GM18498 (cell line): ENCODE data around the gene ANKRD13A.
A peak's percentile ranks its signal among the peaks of the same experiment; 100 is the strongest.
"Not testable (repeated sequence)": the region's sequence is repeated elsewhere in the genome, so short reads cannot be mapped to it uniquely, and the experiment has no call there.

ENCODE experiments used
- ATAC-seq: cut with Tn5 transposase; IDR thresholded peaks from one replicate; pipeline ENCODE4 v1.9.1; 2021; ENCODE audit warnings: mild to moderate bottlenecking, moderate library complexity; ENCODE audit not compliant: unreplicated experiment

The ANKRD13A gene

DNA sequence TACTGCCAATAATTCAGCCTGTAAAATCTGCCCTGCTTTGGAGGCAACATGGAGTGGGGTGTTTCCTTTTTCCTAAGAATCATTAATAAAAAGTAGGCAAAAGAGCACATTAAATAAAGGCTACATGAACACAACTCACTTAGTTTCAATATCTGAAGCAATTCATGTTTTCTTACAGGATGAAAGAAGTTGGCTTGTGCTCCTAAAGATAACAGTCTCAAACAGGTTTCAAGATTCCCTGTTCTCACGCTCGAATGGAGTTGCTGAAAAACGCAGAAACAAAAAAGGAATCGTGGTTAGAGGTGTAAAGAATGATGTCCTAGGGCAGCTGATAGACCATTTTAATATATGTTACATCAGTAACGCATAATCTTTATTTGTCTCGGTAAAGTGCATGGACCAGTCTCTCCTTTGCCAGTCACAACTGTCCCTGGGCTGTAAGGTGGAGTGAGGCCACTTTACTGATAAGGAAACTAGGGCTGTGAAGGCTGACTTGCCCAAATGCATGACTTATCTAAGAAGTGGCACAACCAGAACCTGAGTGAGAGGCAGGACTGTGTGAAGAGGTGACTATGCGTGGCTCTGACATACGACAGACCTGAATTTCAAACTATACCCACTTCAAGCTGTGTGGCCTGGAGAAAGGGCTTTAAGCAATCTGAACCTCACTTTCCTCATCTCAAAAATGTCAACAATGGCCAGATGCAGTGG is 15.6 kb upstream of the ANKRD13A start:
- no peak for ATAC-seq

DNA sequence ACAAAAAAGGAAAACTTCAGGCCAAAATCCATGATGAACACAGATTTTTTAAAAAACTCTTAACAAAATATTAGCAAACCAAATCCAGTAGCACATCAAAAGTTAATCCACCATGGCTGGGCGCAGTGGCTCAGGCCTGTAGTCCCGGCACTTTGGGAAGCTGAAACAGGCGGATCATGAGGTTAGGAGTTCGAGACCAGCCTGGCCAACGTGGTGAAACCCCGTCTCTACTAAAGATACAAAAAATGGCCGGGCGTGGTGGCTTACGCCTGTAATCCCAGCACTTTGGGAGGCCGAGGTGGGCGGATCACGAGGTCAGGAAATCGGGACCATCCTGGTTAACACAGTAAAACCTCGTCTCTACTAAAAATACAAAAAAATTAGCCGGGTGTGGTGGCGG is 13.0 kb upstream of the ANKRD13A start:
- ATAC-seq, result not testable (repeated sequence)

DNA sequence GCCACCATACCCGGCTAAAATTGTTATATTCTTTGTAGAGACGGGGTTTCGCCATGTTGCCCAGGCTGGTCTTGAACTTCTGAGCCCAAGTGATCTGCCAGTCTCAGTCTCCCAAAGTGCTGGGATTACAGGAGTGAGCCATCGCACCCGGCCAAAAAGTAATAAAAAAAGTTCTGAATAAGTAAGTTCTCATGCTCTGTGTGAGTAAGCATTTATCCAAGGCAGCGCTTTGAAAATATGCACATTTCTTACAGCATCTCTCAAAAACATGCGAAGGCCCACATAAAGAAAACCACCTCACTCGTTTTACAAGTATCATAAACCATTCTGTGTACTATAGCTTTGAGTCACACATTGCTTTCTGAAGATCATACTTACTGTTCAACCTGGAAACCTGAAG is 11.6 kb upstream of the ANKRD13A start:
- ATAC-seq, result no peak

DNA sequence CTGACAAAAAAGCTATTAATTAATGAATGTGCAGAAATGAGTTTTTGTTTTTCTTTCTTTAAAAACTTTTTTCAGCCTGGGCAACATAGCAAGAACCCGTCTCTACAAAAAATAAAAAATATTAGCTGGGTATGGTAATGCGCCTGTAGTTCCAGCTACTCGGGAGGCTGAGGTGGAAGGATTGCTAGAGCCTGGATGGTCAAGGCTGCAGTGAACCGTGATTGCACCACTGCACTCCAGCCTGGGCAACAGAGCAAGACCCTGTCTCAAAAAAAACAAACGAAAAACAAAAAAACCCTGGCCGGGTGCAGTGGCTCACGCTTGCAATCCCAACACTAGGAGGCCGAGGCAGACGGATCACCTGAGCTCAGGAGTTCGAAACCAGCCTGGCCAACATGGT is 11.0 kb upstream of the ANKRD13A start:
- no peak for ATAC-seq

DNA sequence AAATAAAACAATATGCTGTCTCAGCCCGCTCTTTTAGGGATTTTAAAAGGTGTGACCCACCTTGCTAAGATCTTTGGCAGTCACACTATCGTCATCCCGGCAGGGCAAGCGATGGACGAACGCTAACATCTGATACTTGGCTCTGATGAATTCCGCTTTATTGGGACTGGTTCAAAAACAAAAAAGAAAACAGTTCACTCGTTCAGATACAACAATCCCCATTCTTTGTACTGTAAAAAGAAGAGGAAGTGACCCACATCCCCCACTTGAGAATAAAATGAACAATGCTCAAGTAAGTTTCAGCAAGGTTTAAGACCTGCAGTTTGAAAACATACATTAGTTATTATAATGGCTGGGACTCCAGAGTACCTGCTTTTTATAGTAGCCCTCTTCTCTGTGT is 10.3 kb upstream of the ANKRD13A start:
- ATAC-seq, result no peak

DNA sequence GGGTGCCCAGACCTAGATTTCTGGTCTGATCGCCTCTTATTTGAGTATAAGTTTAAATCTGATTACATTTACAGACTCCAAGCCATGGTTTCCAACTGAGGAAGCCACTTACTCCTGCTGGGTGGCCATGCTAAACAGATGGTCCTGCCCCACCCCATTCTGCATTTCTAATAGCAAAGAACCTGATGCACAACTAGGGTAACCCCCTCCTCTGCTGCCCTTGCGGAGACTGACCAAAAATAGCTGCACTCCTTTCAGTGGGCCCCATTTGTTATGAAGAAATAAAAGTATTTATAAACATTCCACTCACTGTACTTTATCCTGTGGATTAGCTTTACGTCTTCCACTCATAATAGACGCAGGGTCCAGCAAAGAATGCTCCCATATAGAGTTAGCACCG is 9.8 kb upstream of the ANKRD13A start:
- no peak for ATAC-seq

DNA sequence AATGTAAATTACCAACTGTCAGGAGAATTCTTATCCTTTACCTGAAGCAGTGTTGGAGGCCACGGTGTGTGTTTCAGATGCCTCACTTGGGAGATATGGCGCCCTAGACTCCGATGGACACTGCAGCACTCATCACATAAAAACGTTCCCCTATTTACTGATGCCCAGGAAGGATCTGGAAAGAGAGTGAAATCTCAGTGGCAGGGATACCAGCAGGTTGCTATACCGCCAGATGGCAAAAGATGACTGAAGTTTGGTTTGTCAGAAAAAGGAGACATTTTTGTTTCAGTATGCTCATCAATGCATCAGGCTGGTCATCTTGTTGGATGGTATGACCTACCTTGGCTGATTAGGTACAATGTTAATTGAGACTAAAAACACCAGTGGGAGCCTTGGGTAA is 7.6 kb upstream of the ANKRD13A start:
- ATAC-seq, result no peak

DNA sequence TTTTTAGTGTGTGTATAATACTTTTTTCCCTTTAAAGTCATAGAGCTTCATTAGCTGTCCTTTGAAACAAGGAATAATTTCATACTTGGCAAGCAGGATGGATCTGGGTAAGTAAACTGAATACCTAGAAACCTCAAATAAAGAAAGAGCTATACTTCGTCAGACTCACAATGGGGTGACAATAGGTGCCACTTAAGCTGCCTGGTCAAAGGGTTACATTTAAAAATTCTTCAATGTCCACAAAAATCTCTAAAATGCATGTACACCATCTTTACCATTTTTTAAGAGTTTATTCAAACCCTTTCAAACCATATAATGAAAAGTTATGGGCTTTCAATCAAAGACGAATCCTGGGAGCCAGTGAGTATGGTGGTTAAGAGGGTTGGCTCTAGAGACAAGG is 6.1 kb upstream of the ANKRD13A start:
- no peak for ATAC-seq

DNA sequence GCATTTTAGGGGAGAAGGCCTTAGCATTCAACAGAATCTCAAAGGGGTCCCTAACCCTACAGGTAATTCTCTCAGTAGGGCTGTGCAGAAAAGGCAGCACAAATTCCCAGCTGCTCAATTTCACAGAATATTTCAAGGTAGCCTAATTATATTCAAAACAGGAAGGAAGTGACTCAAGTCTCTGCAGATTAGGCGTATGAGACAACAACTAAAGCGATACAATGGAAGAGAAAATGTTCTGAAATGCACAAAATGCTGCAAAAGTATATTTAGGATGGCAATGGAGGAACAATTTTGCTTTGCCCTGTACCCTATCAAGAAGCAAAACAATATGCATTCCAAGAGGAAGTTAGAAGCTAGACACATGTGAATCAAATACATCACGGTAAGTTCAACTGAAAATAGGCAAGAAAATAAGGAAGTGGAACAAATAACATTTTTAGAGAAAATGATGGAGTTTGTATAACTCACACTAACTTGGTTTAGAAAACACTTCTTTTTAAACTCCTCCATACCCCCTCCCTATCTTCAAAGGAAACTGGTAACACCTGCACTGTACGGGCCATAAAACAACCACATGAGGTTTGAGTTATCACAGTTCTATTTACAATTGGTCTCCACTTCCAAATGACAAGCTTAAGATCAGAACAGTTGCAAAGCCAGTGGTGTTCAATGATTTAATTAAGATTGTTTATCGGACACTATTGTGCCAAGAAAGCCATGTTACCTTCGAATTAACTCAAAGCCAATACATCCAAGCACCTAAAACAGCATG is 4.6 kb upstream of the ANKRD13A start:
- ATAC-seq, result no peak

DNA sequence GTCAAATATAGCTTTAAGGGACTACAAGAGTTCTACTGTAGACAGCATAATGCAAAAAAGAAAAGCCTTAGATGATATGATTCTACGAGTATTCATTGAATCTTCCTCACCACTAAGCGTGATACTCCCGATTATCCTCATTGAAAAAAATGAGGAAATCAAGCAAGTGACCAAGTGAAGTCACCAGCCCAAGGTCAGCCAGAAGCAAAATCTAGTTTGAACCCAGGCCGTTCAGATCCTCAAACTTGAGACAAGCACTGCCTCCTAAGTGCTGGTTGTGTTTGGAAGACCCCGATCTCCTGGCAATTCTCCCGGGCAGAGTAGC is 3.9 kb upstream of the ANKRD13A start:
- no peak for ATAC-seq

DNA sequence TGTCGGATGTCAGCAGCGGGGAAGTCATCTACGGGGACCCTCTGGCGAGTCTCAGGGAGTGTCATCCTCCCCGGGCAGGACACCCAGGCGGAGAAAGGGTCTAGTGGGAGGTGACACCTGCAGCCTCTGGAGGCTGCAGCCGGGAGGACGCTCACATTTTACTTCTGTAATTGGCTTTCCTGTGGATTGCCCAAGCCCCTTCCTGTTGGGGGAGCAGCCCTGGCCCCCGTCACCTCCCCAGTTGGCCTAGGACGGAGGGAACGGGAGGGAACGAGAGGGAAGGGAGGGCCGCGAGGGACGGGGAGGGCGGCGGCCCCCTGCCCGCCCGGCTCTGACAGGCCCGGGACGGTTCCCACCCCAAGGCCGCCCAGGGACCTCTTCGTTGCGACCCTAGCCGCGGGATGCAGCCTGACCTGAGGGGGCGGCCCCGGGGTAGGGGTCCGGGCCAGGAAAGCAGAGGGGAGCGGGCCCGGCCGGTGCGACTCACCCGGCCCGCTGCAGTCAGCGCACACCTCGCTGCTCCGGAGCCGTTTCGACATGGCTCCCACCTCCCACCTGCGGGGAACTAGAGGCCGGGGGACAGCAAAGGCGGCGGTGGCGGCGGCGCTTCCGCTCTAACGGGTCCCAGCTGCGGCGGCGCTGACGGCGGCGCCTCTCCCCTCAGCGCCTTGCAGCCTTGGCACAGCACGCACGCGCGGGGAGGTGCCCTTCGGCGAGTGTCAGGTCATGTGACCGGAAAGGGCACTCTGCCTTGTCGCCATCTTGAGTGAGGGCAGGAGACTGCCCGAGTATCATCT is 3.3 kb upstream of the ANKRD13A start, which contains the start of gene GIT2:
TSS of gene GIT2 (minus strand) at position 683 of the 797 bp plus-strand sequence. CDS start at position 539, 144 bp downstream.
- ATAC-seq, result peak; percentile 71

DNA sequence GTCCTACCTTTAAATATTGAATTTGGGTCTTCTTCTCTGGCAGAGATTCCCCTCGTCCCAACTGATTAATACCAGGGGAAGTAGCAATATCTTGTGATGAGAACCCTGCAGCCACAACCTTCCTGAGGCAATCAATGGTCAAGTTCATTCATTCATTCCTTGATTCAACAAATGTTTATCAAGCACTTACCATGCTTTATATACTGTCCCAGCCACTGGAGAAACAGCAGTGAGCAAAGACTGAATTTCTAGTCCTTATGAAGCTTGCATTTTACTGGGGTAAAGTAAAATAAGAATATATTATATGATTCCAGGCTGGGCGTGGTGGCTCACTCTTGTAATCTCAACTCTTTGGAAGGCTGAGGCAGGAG is 2.8 kb upstream of the ANKRD13A start:
- ATAC-seq, result no peak

DNA sequence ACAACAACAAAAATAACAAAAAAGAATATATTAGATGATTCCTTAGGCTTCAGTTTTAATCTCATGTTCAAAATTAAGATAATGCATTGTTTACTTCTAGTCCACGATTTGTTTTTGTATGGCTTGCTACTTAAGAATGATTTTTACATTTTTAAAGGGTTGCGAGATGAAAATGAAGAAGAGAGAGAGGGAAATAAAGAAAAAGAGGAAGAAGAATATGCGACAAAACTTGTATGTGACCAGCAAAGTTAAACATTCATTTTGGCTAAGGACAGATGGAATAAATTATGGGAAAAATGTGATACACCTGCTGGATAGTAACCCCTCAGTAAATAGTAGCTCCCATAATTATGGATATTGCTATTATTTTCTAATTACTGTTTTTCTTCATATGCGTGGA is 1.8 kb upstream of the ANKRD13A start:
- no peak for ATAC-seq

DNA sequence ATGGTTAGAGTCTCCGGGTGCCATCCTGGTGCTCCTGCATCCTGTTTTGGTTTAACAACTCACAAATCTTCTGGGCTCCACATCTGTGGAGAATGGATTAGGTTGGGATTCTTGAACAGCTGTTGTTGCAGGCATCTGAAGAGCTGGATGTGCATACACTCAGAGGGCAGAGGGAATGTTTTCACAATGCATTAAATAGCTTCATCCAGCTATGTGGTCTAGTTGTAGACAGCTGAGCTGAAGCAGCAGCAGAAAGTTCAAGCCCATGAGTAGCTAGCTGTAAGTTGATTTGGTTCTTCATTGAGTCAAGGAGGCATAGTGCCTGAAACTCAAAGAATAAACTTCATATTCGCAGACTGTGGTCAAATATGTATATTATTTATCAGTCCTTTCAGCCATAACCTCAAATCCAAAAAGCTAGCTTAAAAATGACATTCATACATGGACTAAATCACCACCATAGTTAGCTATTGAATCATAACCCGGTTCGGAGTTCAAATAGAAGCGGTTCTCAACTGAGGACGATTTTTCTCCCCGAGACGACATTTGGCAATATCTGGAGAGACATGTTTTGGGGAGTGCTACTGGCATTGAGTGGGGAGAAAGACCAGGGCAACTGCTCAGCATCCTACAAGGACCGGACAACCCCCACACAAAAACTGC is 858 bp upstream of the ANKRD13A start:
- ATAC-seq, result no peak

DNA sequence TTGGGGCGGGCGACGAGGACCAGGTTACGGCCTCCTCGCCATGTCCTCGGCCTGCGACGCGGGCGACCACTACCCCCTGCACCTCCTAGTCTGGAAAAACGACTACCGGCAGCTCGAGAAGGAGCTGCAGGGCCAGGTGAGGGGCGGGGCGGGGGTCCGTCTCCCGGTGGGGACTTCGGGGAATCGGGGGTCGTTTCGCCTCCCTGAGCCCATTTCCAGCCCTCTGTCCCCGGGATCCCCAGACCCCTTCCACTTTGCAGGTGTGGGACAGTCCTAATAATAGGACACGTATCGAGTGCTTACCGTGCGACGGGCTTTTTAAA is 380 bp downstream of the ANKRD13A start:
- ATAC-seq, result no peak

DNA sequence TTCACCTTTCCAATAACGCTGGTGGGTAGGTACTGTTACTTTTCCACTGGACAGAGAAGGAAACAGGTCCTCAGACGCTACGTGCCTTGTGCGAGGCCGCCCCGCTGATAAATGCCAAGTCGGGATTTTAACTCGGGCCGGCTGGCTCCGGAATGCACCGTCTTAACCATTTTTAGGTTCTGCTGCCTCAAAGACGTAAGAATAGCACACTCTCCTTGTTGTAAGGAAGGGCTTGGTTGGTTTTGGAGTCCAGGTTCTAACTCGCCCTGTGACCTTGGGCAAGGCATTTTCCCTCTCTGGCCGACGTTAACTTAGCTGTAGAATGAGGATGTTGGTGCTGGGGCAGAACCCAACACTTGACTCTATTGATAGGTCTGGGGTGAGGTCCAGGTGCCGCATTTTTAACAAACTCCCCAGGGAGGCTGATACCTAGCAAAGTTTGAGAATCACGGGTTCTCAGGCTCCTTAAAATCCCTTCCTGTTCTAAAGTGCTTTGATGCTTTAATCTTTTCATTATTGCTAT is 814 bp downstream of the ANKRD13A start:
- ATAC-seq, result no peak

DNA sequence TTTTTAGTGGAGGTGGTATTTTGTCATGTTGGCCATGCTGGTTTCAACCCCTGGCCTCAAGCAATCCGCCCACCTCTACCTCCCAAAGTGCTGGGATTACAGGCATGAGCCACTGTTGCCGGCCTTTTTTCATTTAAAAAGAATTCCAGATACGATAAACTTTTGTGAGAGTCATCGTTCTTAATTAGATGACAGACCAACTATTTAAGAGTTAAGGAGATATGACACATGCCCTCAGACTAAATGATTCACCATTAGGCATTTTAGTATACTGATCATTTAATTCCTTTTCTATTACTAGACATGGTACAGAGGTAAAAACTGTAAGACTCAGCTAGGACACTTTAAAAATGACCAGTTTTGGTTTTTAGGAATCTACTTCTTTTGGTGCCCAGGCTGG is 2.4 kb downstream of the ANKRD13A start:
- no peak for ATAC-seq

DNA sequence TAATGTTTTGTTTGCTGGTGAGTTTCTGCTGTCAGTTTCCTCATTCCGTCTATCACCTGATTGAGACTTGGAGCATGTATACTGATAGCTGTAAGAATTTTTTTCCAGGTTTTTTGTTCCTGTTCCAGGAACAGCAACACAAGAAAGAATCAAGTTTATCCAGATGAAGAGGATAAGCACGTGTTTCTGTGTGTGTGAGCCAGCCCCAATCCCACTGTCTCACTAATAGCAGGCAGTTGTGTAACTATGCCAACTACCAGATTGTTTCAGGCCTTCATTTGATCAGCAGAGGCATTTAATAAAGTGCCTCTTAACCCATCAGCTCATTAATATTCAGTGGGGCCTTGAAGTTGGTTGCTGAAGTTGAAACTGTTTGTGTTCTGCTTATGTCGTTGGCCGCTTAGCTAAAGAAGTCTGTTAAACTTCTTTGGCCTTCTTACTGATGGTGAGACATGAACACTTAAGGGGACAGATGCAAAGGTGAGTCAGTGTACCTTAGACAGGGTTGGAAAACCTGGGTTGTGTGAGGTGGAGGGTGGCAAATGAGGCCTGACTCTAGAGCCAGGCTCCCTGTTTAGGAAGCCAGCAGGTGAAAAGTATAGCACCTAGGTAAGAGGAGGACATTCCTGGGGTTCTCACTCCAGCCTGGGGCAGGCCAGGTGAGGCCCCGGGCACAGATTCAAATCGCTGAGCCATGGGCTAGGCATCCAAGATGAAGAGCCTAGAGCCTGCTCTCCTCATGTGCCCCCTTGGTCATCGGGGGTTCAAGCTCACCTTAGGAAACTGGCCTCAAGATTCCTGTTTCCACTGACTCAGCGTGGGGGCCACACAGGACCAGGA is 3.7 kb downstream of the ANKRD13A start:
- ATAC-seq, result no peak

DNA sequence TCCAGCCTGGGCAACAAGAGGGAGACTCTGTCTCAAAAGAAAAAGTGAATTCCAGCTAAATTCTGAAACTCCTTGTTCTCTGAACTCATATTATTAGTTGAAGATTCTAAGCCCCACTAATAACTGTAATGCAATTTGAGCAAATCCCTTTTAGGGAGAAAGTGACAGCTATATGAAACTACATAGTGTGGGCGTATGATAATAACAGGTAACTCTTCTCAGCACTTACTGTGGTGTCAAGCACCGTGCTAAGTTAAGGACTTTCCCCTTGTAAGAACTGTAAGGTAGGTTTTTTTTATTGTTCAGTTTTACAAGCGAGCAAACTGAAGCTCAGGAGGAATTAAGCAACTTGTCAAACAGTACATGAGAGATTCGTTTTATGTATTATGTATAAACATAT is 5.4 kb downstream of the ANKRD13A start:
- ATAC-seq, result peak; percentile 58

DNA sequence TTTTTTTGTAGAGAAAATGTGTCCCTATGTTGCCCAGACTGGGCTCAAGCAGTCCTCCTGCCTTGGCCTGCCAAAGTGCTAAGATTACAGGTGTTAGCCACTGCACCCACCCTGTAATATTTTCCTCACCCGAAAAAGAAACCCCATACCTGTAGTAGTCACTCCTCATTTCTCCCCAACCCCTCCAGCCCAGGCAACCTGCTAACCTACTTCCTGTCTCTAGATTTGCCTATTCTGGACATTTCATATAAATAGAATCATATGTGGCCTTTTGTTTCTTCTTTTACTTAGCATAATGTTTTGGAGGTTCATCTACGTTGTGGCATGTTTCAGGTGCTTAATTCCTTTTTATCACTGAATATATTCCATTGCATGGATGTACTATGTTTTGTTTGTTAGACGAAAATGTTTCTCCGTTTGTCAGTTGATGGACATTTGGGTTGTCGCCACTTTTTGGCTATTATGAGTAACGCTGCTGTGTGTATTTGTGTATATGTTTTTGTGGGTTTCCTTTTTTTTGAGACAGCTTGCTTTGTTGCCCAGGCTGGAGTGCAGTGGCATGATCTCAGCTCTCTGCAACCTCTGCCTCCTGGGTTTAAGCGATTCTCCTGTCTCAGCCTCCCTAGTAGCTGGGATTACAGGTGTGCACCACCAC is 6.2 kb downstream of the ANKRD13A start:
- ATAC-seq, result peak; percentile 51
